Measurements from ENCODE around the gene MMD2.

The MMD2 gene

DNA sequence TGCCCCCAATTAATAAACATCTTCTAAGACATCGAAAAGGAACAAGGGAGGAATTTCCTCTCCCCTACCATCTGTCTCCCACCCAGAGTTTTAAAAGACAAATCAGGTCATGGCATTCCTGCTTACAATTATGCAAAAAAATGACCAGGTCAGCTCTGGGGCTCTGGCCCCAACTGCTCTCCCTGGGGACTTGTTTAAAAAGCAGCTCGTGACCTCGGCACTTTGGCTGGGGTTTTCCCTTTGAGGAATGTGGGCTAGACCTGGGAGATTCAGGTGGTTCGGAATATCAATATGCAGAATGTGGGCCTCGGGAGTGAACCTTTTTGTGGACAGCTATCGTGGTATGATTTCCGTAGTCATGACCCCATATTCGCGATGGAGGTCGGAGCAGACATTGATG is 74.8 kb downstream of the MMD2 start:
- FAIRE-seq (no peak), DNase-seq (ENCODE audit: insufficient read length) (no peak)
- TF ChIP-seq POLR2AphosphoS5 (IDR thresholded peaks at IDR 0.05; ENCODE audit: low read depth, low read length) (no peak), TAF1 (IDR thresholded peaks at IDR 0.05; ENCODE audit: borderline replicate concordance, low read depth, low read length) (no peak), POLR2A (IDR thresholded peaks at IDR 0.05; ENCODE audit: low read depth, low read length) (no peak)

DNA sequence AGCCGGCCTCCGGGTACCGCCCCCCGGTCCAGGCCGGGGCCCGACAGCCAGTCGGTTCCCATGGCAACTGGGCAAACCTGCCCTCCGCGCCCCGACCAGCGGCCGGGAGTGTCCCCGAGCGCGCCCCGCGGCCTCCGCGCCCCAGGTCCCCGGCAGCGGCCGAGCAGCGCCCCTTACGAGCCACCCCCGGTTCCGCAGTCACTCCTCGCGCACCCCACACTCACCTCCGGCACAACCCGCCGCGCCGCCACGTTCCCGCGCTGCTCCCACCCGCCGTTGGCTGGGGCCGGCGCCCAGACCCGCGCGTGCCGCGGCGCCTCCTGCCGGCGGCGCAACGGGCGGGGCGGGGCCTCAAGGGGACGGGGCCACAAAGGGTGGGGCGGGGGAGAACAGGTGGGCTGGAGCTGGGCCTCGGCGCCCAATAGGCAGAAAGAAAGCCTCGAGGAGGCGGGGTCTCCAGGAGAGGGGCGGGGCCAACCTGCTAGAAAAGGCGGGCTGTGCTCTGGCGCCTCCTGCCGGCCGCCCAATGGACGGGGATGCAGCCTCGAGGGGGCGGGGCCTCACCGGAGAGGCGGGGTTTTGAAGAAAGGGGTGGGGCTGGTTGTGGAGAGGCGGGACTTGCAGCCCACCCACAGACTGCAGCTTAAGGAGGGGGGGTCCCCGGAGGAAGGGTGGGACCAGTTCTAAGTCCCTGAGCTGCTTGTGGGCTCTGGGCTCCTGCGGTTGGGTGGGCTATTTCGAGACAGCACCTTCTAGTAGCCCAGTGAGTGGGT is 75.4 kb downstream of the MMD2 start, which contains the start of gene RADIL:
TSS of gene RADIL (minus strand) at position 345 of the 773 bp plus-strand sequence. CDS start 5,577 bp downstream, outside the sequence.
- FAIRE-seq = no peak
- TF ChIP-seq TAF1 (IDR thresholded peaks at IDR 0.05; ENCODE audit: borderline replicate concordance, low read depth, low read length) (no peak), POLR2AphosphoS5 (IDR thresholded peaks at IDR 0.05; ENCODE audit: low read depth, low read length) (no peak), POLR2A (IDR thresholded peaks at IDR 0.05; ENCODE audit: low read depth, low read length) (no peak)
- peak; percentile 69 for DNase-seq (ENCODE audit: insufficient read length)

DNA sequence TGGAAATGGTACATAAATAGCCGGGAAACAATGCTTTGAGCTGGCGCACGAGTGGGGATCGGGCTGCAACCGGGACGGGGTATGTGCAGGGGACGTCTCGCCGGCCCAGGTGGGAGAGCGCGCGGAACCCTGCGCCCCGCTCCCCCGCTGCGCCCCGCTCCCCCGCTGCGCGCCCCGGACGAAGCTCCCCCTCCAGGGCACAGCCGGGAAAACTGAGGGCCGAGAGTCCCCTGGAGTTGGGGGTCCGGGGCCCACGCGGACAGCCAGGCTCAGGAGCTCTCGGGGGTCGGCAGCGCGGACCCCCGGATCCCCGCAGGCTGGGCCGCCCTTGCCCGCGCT is 76.0 kb downstream of the MMD2 start:
- DNase-seq (ENCODE audit: insufficient read length) (no peak), FAIRE-seq (no peak)
- TF ChIP-seq POLR2A (IDR thresholded peaks at IDR 0.05; ENCODE audit: low read depth, low read length) = no peak
- TF ChIP-seq POLR2AphosphoS5 (IDR thresholded peaks at IDR 0.05; ENCODE audit: low read depth, low read length) = no peak
- TF ChIP-seq TAF1 (IDR thresholded peaks at IDR 0.05; ENCODE audit: borderline replicate concordance, low read depth, low read length) = no peak

DNA sequence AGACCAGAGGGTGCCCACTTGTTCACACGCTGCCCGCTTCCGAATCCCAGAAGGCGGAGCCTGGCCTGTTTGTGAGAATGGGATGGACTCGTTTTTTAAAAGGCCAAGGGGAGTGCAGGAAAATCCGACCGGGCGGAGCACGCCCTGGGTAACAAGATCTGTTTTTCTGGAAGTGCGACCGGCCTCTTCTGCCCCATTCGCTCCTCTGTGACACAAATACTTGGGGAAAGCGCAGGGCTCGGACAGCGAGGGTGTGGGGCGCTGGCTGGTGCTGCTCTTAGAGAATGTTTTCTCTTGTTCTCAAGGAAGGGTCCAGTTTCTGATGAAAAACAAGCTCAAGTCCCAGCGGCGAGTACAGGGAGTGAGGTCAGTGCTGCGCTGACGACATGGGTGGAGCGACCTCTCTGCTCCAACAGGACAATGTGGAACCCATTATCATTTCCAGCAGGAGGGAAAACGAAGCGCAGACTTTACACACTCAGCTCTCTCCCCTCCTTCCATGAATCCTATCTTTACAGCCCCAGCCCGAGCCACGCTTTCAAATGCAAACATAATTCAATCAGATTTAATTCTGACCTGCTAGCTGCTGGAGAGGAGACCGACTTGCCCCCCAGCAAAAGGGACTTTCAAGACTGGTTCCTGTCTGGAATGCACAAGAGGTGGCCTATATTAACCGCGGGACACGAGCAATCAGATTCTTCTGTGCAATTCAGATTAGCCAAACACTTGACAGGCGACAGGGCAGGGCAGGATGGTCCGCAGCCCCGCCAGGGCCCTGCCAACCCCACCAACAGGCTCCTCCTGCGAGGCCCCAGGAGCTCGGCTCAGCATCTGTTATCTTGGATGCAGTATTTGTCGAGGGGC is 76.6 kb downstream of the MMD2 start:
- no peak for FAIRE-seq
- no peak for TF ChIP-seq POLR2AphosphoS5 (IDR thresholded peaks at IDR 0.05; ENCODE audit: low read depth, low read length)
- no peak for TF ChIP-seq TAF1 (IDR thresholded peaks at IDR 0.05; ENCODE audit: borderline replicate concordance, low read depth, low read length)
- no peak for TF ChIP-seq POLR2A (IDR thresholded peaks at IDR 0.05; ENCODE audit: low read depth, low read length)
- DNase-seq (ENCODE audit: insufficient read length) = no peak

DNA sequence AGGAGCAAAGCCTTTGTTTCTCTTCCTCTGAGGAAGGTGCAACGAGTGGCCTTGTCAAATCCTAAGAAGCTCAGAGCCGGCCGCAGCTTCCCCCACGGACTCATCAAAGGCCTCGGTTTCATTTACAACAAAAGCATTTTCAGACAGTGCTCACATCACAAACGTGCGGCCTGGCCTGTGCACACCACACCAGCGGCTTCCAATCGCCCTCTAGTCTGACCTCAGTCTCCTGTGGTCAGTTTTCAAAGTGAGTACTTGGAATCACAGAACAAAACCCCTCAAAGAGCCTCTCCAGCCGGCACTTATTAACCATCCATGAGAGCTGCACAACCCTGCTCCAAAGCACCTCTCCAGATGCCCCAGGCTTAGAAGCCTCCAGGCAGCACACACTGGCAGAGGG is 78.8 kb downstream of the MMD2 start:
- FAIRE-seq = no peak
- no peak for DNase-seq (ENCODE audit: insufficient read length)

DNA sequence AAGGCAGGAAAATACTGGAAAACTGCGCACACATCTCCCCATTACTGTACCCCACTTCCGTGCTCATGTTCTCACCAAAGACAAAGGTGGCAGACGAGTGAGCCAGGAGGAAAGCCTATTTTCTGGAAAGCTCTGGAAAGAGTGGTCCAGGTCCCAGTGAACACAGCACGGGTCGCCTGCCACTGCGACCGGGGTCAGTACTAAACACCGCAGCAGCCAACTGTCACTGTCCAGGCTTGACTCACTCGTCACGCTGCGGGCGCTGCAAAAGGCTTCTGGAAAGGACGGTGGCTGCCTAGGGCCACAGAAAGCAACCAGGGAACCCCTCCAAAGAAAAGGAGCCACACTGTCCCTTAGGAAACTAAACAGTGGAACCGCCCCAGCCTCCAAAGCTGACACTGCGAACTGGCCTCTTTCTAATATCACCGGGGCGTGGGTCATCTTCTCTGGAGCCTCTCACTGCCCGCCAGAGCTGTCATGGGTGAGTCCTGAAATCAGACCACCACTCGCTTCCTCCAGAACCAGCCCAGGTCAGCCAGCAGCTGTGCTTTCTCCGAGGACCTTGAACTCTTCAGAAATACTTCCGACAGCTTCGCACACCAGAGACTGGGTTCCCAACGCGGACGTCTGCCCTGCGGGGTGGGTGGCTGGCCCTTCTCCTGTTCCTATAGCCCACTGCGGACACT is 79.4 kb downstream of the MMD2 start:
- TF ChIP-seq POLR2AphosphoS5 (IDR thresholded peaks at IDR 0.05; ENCODE audit: low read depth, low read length) (no peak), POLR2A (IDR thresholded peaks at IDR 0.05; ENCODE audit: low read depth, low read length) (no peak), TAF1 (IDR thresholded peaks at IDR 0.05; ENCODE audit: borderline replicate concordance, low read depth, low read length) (no peak)
- FAIRE-seq (no peak), DNase-seq (ENCODE audit: insufficient read length) (no peak)

More for the DNA sequence above, 78.8 kb downstream of the MMD2 start:
- TF ChIP-seq POLR2A (IDR thresholded peaks at IDR 0.05; ENCODE audit: low read depth, low read length) (no peak), TAF1 (IDR thresholded peaks at IDR 0.05; ENCODE audit: borderline replicate concordance, low read depth, low read length) (no peak), POLR2AphosphoS5 (IDR thresholded peaks at IDR 0.05; ENCODE audit: low read depth, low read length) (no peak)

DNA sequence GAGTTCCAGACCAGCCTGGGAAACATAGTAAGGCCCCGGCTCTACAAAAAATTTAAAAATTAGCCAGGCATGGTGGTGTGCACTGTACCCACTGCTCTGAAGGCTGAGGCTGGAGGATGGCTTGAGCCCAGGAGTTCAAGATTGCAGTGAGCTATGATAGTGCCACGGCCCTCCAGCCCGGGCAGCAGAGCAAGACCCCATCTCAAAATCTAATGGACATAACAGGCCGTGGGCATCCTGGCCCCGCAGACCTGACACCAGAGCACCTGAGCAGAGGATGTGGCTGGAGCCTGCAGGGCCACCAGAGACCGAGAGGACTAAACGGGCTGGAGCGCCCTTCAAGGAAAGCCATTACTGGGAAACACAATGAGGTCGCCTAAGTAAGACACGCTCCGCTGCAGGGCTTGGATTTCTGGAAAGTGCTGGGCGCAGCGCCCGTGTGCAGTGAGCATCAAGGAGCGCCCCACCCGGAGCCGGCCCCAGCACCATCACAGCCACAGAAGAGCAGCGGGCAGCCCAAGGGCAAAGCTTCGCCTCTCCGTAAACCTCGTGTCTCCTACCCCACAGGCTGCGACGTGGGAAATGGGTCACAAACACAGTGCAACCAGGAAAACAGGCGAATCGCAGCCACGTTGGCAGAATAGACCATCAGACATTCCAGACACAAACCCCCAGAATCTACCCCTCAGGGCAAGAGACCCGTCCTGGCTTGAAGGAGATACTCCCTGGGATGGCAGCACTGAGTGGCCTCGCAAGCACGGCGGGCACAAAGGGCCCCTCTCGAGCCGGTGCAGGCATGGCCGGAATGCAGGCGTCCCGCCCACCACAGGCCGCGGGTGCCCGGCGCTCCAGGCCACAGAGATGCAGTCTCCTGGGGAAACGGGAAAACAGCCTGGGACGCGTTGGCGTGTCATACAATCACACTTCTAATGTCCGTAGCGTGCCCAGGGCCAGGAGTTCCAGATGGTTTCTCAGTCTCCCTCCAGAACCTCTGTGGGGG is 80.4 kb downstream of the MMD2 start:
- no peak for TF ChIP-seq TAF1 (IDR thresholded peaks at IDR 0.05; ENCODE audit: borderline replicate concordance, low read depth, low read length)
- no peak for TF ChIP-seq POLR2A (IDR thresholded peaks at IDR 0.05; ENCODE audit: low read depth, low read length)
- no peak for TF ChIP-seq POLR2AphosphoS5 (IDR thresholded peaks at IDR 0.05; ENCODE audit: low read depth, low read length)
- DNase-seq (ENCODE audit: insufficient read length) (no peak), FAIRE-seq (no peak)

DNA sequence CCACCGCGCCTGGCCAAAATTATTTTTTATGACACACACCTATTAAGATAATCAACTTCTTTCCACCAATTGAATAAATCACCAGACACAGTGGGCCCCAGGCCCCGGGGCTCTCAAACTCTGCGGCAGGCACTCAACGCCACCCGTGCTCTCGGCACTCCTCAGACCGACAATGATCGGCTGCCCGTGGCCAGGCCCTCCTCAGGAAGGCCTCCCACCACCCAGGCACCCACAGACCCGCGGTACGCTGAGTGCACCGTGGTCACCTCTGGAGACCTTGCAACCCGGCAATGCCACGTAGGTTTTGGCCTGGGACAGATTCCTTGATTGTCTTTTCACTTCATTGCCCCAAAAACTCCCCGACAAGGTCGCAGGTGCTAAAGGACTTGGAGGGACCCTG is 82.4 kb downstream of the MMD2 start:
- DNase-seq (ENCODE audit: insufficient read length) = no peak
- FAIRE-seq = no peak
- TF ChIP-seq POLR2AphosphoS5 (IDR thresholded peaks at IDR 0.05; ENCODE audit: low read depth, low read length) = no peak
- TF ChIP-seq TAF1 (IDR thresholded peaks at IDR 0.05; ENCODE audit: borderline replicate concordance, low read depth, low read length) = no peak
- no peak for TF ChIP-seq POLR2A (IDR thresholded peaks at IDR 0.05; ENCODE audit: low read depth, low read length)

DNA sequence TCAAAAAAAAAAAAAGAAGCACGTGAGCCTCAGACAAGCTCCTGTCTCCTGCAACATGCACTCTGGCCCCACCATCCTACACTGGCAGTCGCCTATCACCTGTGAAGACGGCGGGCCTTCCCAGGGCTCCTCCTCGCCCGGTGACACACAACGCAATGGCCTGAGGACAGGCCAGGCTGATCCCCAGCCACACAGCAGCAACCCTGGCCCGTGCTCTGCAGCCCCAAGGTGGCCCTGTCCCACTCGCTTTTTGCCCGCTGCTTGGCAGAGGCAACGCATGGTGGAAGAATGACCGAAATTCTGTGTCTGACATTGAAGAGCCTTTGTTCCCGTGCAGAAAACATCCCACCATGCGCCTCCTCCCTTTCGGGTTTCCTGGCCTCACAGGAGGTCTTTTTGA is 83.6 kb downstream of the MMD2 start:
- no peak for DNase-seq (ENCODE audit: insufficient read length)
- TF ChIP-seq POLR2AphosphoS5 (IDR thresholded peaks at IDR 0.05; ENCODE audit: low read depth, low read length) (no peak), POLR2A (IDR thresholded peaks at IDR 0.05; ENCODE audit: low read depth, low read length) (no peak), TAF1 (IDR thresholded peaks at IDR 0.05; ENCODE audit: borderline replicate concordance, low read depth, low read length) (no peak)
- no peak for FAIRE-seq

All from GM12892 (cell line).